GM19463 (cell line): ENCODE results near the gene REV1.

Source experiments
- ATAC-seq: cut with Tn5 transposase; IDR thresholded peaks from one replicate; pipeline ENCODE4 v1.9.1; 2021; ENCODE audit warnings: mild to moderate bottlenecking, moderate library complexity; ENCODE audit not compliant: unreplicated experiment

REV1 gene

GRCh38 chr2:99404797-99405669 lies 84.8 kb downstream of the REV1 start:
- ATAC-seq = no peak

GRCh38 chr2:99404039-99404796 lies 85.6 kb downstream of the REV1 start:
- ATAC-seq = no peak

- ATAC-seq = no peak
Measured at GRCh38 chr2:99403524-99403923, 86.3 kb downstream of the REV1 start.

- no peak for ATAC-seq
Measured at GRCh38 chr2:99403084-99403483, 86.7 kb downstream of the REV1 start.

- ATAC-seq = no peak
Measured at GRCh38 chr2:99401841-99402240, 88.0 kb downstream of the REV1 start.

- ATAC-seq = no peak
Measured at GRCh38 chr2:99399795-99400194, 90.0 kb downstream of the REV1 start.

- no peak for ATAC-seq
Measured at GRCh38 chr2:99399063-99399462, 90.8 kb downstream of the REV1 start.

- ATAC-seq = no peak
Measured at GRCh38 chr2:99398303-99398702, 91.5 kb downstream of the REV1 start.

- ATAC-seq = no peak
Measured at GRCh38 chr2:99397266-99397920, 92.4 kb downstream of the REV1 start.

- ATAC-seq = no peak
Measured at GRCh38 chr2:99395589-99396130, 94.2 kb downstream of the REV1 start.

- ATAC-seq = no peak
Measured at GRCh38 chr2:99389946-99390345, 99.9 kb downstream of the REV1 start.

GRCh38 chr2:99389371-99389770 lies 100.4 kb downstream of the REV1 start:
- ATAC-seq = no peak

GRCh38 chr2:99388892-99389291 lies 100.9 kb downstream of the REV1 start:
- ATAC-seq = no peak

GRCh38 chr2:99386011-99386410 lies 103.8 kb downstream of the REV1 start:
- ATAC-seq = no peak

- ATAC-seq = no peak
Measured at GRCh38 chr2:99382143-99382542, 107.7 kb downstream of the REV1 start.

- ATAC-seq = peak; percentile 79
Measured at GRCh38 chr2:99380376-99381010, 109.3 kb downstream of the REV1 start.

GRCh38 chr2:99377879-99378278 lies 111.9 kb downstream of the REV1 start:
- no peak for ATAC-seq

- ATAC-seq = no peak
Measured at GRCh38 chr2:99376254-99376864, 113.5 kb downstream of the REV1 start.

- no peak for ATAC-seq
Measured at GRCh38 chr2:99374747-99375146, 115.1 kb downstream of the REV1 start.

- no peak for ATAC-seq
Measured at GRCh38 chr2:99373144-99373543, 116.7 kb downstream of the REV1 start.
